ENCODE data around the gene CDC42EP5.
"Not testable (repeated sequence)": the region's sequence is repeated elsewhere in the genome, so short reads cannot be mapped to it uniquely, and the experiment has no call there.

Gene CDC42EP5

GRCh38 chr19:54446349-54446748 lies 26.7 kb downstream of the CDC42EP5 start:
- not testable (repeated sequence) for FAIRE-seq

- FAIRE-seq = no peak
Measured at GRCh38 chr19:54444737-54445136, 28.4 kb downstream of the CDC42EP5 start.

GRCh38 chr19:54440641-54441040 lies 32.5 kb downstream of the CDC42EP5 start:
- no peak for FAIRE-seq

- no peak for FAIRE-seq
Measured at GRCh38 chr19:54439174-54439851, 33.8 kb downstream of the CDC42EP5 start.

GRCh38 chr19:54436628-54437252 lies 36.4 kb downstream of the CDC42EP5 start:
- no peak for FAIRE-seq

GRCh38 chr19:54436031-54436523 lies 37.0 kb downstream of the CDC42EP5 start:
- FAIRE-seq = no peak

GRCh38 chr19:54435551-54436016 lies 37.5 kb downstream of the CDC42EP5 start:
- FAIRE-seq = no peak

GRCh38 chr19:54434873-54435214 lies 38.3 kb downstream of the CDC42EP5 start:
- no peak for FAIRE-seq

GRCh38 chr19:54434112-54434872 lies 38.8 kb downstream of the CDC42EP5 start:
- FAIRE-seq = no peak

GRCh38 chr19:54433697-54434096 lies 39.4 kb downstream of the CDC42EP5 start:
- no peak for FAIRE-seq

- no peak for FAIRE-seq
Measured at GRCh38 chr19:54432144-54432738, 40.9 kb downstream of the CDC42EP5 start.

GRCh38 chr19:54431255-54431838 lies 41.7 kb downstream of the CDC42EP5 start:
- no peak for FAIRE-seq

GRCh38 chr19:54430306-54431254 lies 42.5 kb downstream of the CDC42EP5 start:
- no peak for FAIRE-seq

GRCh38 chr19:54429545-54430227 lies 43.4 kb downstream of the CDC42EP5 start:
- FAIRE-seq = no peak

- FAIRE-seq = no peak
Measured at GRCh38 chr19:54429176-54429495, 44.0 kb downstream of the CDC42EP5 start.

- no peak for FAIRE-seq
Measured at GRCh38 chr19:54428323-54429175, 44.5 kb downstream of the CDC42EP5 start.

GRCh38 chr19:54427586-54427985 lies 45.5 kb downstream of the CDC42EP5 start:
- FAIRE-seq = no peak

GRCh38 chr19:54426291-54426931 lies 46.7 kb downstream of the CDC42EP5 start:
- FAIRE-seq = no peak

GRCh38 chr19:54425382-54425723 lies 47.7 kb downstream of the CDC42EP5 start:
- FAIRE-seq = no peak

Measured in colon (tissue), 2 donors.